Measurements from ENCODE around the gene HILPDA. TPM values are rescaled to one million over a fixed set of nuclear protein-coding genes. Genes with fewer than 3 reads are reported as not detected.

HILPDA gene
- total and polyA plus RNA-seq, 10 of the 15 experiments (the other 5 are each of a cell fraction or from before 2014, with no cell fraction given) = 12.0 to 232 (median 26.4) TPM

- Histone ChIP-seq H3K27ac (ENCODE audit: control insufficient read depth, insufficient read depth) (no peak overlapping the region), H3K27me3 (replicated peaks in 1 of 2; ENCODE audit: control insufficient read depth in 2 of 2, insufficient read depth in 2 of 2, low read length in 1 of 2) (no peaks in the 10 kb centered on the region), H3K79me2 (ENCODE audit: control insufficient read depth, insufficient read depth, low read length) (no peaks in the 10 kb centered on the region), H4K20me1 (ENCODE audit: control insufficient read depth, insufficient read depth) (no peaks in the 10 kb centered on the region), H3K9ac (ENCODE audit: control insufficient read depth, insufficient read depth, low read length) (no peak overlapping the region), H3K4me1 (ENCODE audit: control insufficient read depth, insufficient read depth, low read length) (peaks cover 4% of the 10 kb centered on the region), H3K9me3 (replicated peaks; ENCODE audit: control insufficient read depth, insufficient read depth, low read length) (no peaks in the 10 kb centered on the region; the same call in 1 of the 3 replicates), H3K36me3 (ENCODE audit: control insufficient read depth in 2 of 2, insufficient read depth in 2 of 2, low read length in 1 of 2) (no peaks in the 10 kb centered on the region), H2AFZ (ENCODE audit: control insufficient read depth, low read depth, low read length) (no peak overlapping the region), H3K4me3 (no peak overlapping the region), H3K4me2 (ENCODE audit: control insufficient read depth, insufficient read depth) (no peak overlapping the region)
- ChIA-PET CTCF (interaction anchor here (1.3 to 16.0 kb wide), 9 partner anchors 7 to 47 kb away, joined by 3 to 463 read pairs (median 7); partner anchors contain the start of genes HILPDA and IMPDH1), POLR2A (interaction anchor here (0.6 to 3.7 kb wide), 4 partner anchors 10 to 26 kb away, joined by 4 to 31 read pairs (median 6); partner anchors contain the start of gene HILPDA), RAD21 (ENCODE audit: unreplicated experiment) (interaction anchor here (1.2 to 10.5 kb wide), 9 partner anchors 9 to 31 kb away, joined by 3 to 216 read pairs (median 7); partner anchors contain the start of gene HILPDA), SMC1A (ENCODE audit: uncharacterized antibody, unreplicated experiment) (interaction anchor here (0.5 to 14.8 kb wide), 9 partner anchors 7 to 246 kb away, joined by 3 to 296 read pairs (median 4); partner anchors contain the start of gene HILPDA)
- in situ Hi-C loops (cut with MboI) = no loop called here
- TF ChIP-seq PML (IDR thresholded peaks at IDR 0.05; ENCODE audit: low read length) (no peak), SPI1 (IDR thresholded peaks at IDR 0.05; ENCODE audit: borderline replicate concordance, insufficient read depth, low read depth, low read length) (no peak), RAD51 (IDR thresholded peaks at IDR 0.05) (no peak), SP1 (IDR thresholded peaks at IDR 0.05; ENCODE audit: low read depth, low read length) (no peak), RAD21 (IDR thresholded peaks at IDR 0.05; ENCODE audit: insufficient read depth, low read depth, low read length) (no peak), EP300 (IDR thresholded peaks at IDR 0.05; ENCODE audit: borderline replicate concordance in 1 of 2, control insufficient read depth in 1 of 2, low read depth in 2 of 2, low read length in 2 of 2) (no peak), SIX5 (IDR thresholded peaks at IDR 0.05; ENCODE audit: low read depth, low read length, severe bottlenecking) (no peak)
- FAIRE-seq (no peak), DNase-seq (ENCODE audit: low read depth, low spot score) (no peak), ATAC-seq (no peak)
- 34% methylated on average over 4 of the region's 4 CpGs for WGBS (ENCODE audit: insufficient coverage, insufficient replicate concordance, low lambda C conversion rate, missing lambda C conversion rate)
- intact Hi-C loops (cut with micrococcal nuclease; ENCODE audit: unreplicated experiment) = no loop called here
- no TSS peak for BruUV-seq (replicated peaks)
Observed at GRCh38 chr7:128434413-128435326, 21.0 kb upstream of the HILPDA start.

All from GM12878 (cell line).